Neutrophil (primary cell): ENCODE measurements around the gene F2RL2.
A peak's percentile ranks its signal among the peaks of the same experiment; 100 is the strongest.

Experiments
- H3K27ac ChIP-seq: fragments of 200-600 bp; sonication (generic); 2 replicates; pipeline ENCODE4 v1.5.1; 2016; ENCODE audit warnings: mild to moderate bottlenecking, moderate library complexity
- H3K27me3 ChIP-seq: fragments of 200-600 bp; sonication (generic); 2 replicates; pipeline ENCODE4 v1.6.0; 2016; ENCODE audit warnings: mild to moderate bottlenecking
- H3K36me3 ChIP-seq: fragments of 200-600 bp; sonication (generic); 2 replicates; pipeline ENCODE4 v1.5.1; 2017
- H3K4me1 ChIP-seq, 2 experiments: fragments of 200-600 bp in 1 of 2; sonication (generic) in 1 of 2; 1 replicate in 1 of 2; 2 replicates in 1 of 2; pipeline versions ENCODE4 v1.5.1 to v1.6.1; 2013 to 2016; ENCODE audit warnings: low read depth in 1 of 2, low read length in 1 of 2, mild to moderate bottlenecking in 1 of 2, moderate library complexity in 1 of 2; ENCODE audit not compliant: control insufficient read depth in 1 of 2, insufficient read depth in 1 of 2
- H3K4me3 ChIP-seq, 2 experiments: fragments of 200-600 bp in 1 of 2; sonication (generic) in 1 of 2; 1 replicate in 1 of 2; 2 replicates in 1 of 2; pipeline ENCODE4 v1.5.1; 2013 to 2016; ENCODE audit warnings: low read depth in 1 of 2, low read length in 1 of 2, mild to moderate bottlenecking in 1 of 2, moderate library complexity in 1 of 2
- H3K9me3 ChIP-seq: fragments of 200-600 bp; sonication (generic); 2 replicates; pipeline ENCODE4 v1.5.1; 2016
- TF ChIP-seq, protein P1 (sequence below): fragments of 200-600 bp; sonication (generic); IDR thresholded peaks from 2 replicates; pipeline ENCODE4 v1.5.1; 2016; ENCODE audit warnings: antibody characterized with exemption

Gene F2RL2

GRCh38 chr5:76622973-76623596 lies at the start of gene F2RL2:
TSS of gene F2RL2 (minus strand) at chr5:76623403. CDS start at chr5:76623230, 173 bp downstream.
- no peaks in the 10 kb centered on the region for H3K9me3 ChIP-seq
- no peak within 1 kb of the TSS for H3K4me3 ChIP-seq
- TF ChIP-seq, protein P1, sequence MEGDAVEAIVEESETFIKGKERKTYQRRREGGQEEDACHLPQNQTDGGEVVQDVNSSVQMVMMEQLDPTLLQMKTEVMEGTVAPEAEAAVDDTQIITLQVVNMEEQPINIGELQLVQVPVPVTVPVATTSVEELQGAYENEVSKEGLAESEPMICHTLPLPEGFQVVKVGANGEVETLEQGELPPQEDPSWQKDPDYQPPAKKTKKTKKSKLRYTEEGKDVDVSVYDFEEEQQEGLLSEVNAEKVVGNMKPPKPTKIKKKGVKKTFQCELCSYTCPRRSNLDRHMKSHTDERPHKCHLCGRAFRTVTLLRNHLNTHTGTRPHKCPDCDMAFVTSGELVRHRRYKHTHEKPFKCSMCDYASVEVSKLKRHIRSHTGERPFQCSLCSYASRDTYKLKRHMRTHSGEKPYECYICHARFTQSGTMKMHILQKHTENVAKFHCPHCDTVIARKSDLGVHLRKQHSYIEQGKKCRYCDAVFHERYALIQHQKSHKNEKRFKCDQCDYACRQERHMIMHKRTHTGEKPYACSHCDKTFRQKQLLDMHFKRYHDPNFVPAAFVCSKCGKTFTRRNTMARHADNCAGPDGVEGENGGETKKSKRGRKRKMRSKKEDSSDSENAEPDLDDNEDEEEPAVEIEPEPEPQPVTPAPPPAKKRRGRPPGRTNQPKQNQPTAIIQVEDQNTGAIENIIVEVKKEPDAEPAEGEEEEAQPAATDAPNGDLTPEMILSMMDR: no peak
- no peaks in the 10 kb centered on the region for H3K4me1 ChIP-seq
- H3K27me3 ChIP-seq: no peaks in the 10 kb centered on the region
- H3K27ac ChIP-seq: no peak within 1 kb of the TSS
- H3K36me3 ChIP-seq: peaks cover 18% of the 10 kb centered on the region

GRCh38 chr5:76672242-76672641 lies 49.0 kb upstream of the F2RL2 start:
- no peaks in the 10 kb centered on the region for H3K9me3 ChIP-seq
- H3K27ac ChIP-seq: peak overlapping the region; percentile 73
- peaks cover 18 to 20% of the 10 kb centered on the region in 2 experiments for H3K4me1 ChIP-seq
- TF ChIP-seq, protein P1: no peak
- peaks cover 74% of the 10 kb centered on the region for H3K36me3 ChIP-seq
- H3K27me3 ChIP-seq: no peaks in the 10 kb centered on the region
- H3K4me3 ChIP-seq: no peak overlapping the region

DNA sequence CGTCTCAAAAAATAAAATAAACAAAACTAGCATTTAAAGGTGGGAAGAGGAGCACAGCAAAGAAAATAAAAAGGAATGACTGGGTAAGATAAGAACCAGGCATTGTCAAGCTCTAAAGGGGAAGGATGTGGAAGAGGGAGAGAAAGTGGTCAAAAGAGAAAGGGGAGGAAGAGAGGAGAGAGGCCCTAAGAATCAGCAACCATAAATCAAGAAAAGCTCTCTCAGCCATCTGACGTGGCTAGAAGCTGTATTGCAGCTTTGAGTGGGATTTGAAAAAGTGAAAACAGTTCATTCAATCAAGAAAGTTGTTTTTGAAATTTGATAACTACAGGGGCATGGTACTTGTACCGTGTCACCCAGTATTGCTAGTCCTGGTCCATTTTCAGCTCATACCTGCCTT lies 47.3 kb upstream of the F2RL2 start:
- TF ChIP-seq, protein P1: no peak
- H3K4me1 ChIP-seq: peaks cover 18 to 20% of the 10 kb centered on the region in 2 experiments
- no peak overlapping the region for H3K4me3 ChIP-seq
- peaks cover 75% of the 10 kb centered on the region for H3K36me3 ChIP-seq
- no peaks in the 10 kb centered on the region for H3K27me3 ChIP-seq
- no peaks in the 10 kb centered on the region for H3K9me3 ChIP-seq
- H3K27ac ChIP-seq: no peak overlapping the region

GRCh38 chr5:76669245-76669644 lies 46.0 kb upstream of the F2RL2 start:
- Histone ChIP-seq H3K36me3 (peaks cover 72% of the 10 kb centered on the region), H3K9me3 (no peaks in the 10 kb centered on the region)

GRCh38 chr5:76667495-76667894 lies 44.3 kb upstream of the F2RL2 start:
- TF ChIP-seq, protein P1: no peak
- no peak overlapping the region for H3K27ac ChIP-seq
- H3K4me3 ChIP-seq: no peak overlapping the region
- peaks cover 9% of the 10 kb centered on the region in 2 experiments for H3K4me1 ChIP-seq
- no peaks in the 10 kb centered on the region for H3K9me3 ChIP-seq
- peaks cover 71% of the 10 kb centered on the region for H3K36me3 ChIP-seq
- H3K27me3 ChIP-seq: no peaks in the 10 kb centered on the region

More at GRCh38 chr5:76669245-76669644, 46.0 kb upstream of the F2RL2 start:
- Histone ChIP-seq H3K27ac (no peak overlapping the region), H3K4me1 (peaks cover 18 to 20% of the 10 kb centered on the region in 2 experiments), H3K4me3 (no peak overlapping the region), H3K27me3 (no peaks in the 10 kb centered on the region)
- TF ChIP-seq, protein P1: no peak
